GM23248 (cell line): Measurements from ENCODE around the gene RADIL.

Source experiments
- EZH2 ChIP-seq: fragments of 200-600 bp; sonication (generic); IDR thresholded peaks from 2 replicates; pipeline ENCODE4 v1.6.1; 2018; ENCODE audit warnings: antibody characterized with exemption, mild to moderate bottlenecking; ENCODE audit not compliant: insufficient read depth, poor library complexity, severe bottlenecking
- EZH2phosphoT487 ChIP-seq: fragments of 200-600 bp; sonication (generic); IDR thresholded peaks from 2 replicates; pipeline ENCODE4 v1.6.1; 2018; ENCODE audit warnings: antibody characterized with exemption, moderate library complexity, mild to moderate bottlenecking, low read depth; ENCODE audit not compliant: insufficient read depth

DNA sequence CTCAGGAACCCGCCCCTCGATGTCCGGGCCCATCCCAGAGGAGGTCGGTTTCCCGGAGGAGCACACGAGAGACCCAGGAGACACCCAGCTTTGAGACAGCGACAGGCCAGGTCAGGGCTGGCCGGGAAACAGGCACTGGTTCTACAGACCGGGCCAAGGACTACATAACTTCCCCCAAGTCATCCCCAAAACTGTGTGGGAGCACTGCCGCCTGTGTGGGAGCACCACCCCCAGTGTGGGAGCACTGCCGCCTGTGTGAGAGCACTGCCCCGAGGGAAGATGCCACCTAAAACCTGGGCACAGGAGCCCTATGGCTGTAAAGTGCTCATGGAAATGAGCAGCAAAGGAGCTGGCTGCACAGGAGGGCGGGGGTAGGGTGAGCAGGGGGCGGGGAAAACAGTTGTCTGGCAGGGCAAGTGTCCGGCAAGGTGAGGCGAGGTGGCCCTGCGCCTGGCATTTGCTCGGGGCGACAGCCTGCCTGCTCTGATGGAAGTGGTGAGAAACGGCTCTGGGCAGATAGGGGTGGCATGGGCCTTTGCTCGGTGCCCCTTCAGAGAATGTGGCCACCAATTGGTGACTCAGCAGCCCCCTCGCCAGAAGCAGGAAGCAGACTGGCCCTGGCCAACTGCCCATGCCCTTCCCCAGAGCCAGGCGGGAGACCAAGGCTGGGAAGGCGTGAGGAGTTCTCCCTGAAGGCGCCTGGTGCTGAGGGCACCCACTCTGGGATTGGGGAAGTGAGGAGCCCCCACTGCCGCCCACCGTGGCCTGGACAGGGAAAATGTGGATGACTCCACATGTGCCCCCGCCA is 47.9 kb downstream of the RADIL start:
- TF ChIP-seq EZH2 (no peak), EZH2phosphoT487 (no peak)
